Panc1 (cell line): ENCODE measurements around the gene SPATA24. TPM values are rescaled to one million over a fixed set of nuclear protein-coding genes. Genes with fewer than 3 reads are reported as not detected.
"Not testable (repeated sequence)": the region's sequence is repeated elsewhere in the genome, so short reads cannot be mapped to it uniquely, and the experiment has no call there.

Experiments used
- ATAC-seq: fragments of 200-7000 bp; cut with Tn5 transposase; 2 replicates; pipeline ENCODE4 v1.9.1; 2020; ENCODE audit warnings: mild to moderate bottlenecking, moderate library complexity
- BruUV-seq: library from RNA; stranded (reverse); fragments of 400-500 nt; replicated peaks from 2 replicates; lab custom pipeline; 2021; lab: Mats Ljungman, UMichigan
- CTCF ChIA-PET: fragments of 300-600 bp; sonication (Branson Sonifier 250); formaldehyde crosslinking; loops from one replicate; lab custom pipeline; 2022; ENCODE audit warnings: antibody characterized with exemption; lab: Charles Lee
- POLR2A ChIA-PET: fragments of 300-600 bp; sonication (Branson Sonifier 250); formaldehyde crosslinking; loops from one replicate; lab custom pipeline; 2022; ENCODE audit warnings: antibody characterized with exemption; lab: Charles Lee
- DNase-seq: peaks from one replicate; pipeline ENCODE4 v3.0.0-alpha.2; 2010; ENCODE audit warnings: low read depth, low spot score
- H3K27ac ChIP-seq: 2 replicates; pipeline ENCODE4 v1.5.1; 2011; ENCODE audit warnings: mild to moderate bottlenecking, low read length, inconsistent platforms
- H3K27me3 ChIP-seq: fragments of 200-500 bp; sonication (Bioruptor generic); 2 replicates; pipeline ENCODE4 v1.6.0; 2014; ENCODE audit warnings: low read length, inconsistent platforms; ENCODE audit not compliant: control insufficient read depth, insufficient read depth
- H3K36me3 ChIP-seq: fragments of 200-500 bp; sonication (Bioruptor generic); 2 replicates; pipeline ENCODE4 v1.5.1; 2014; ENCODE audit warnings: inconsistent platforms, mild to moderate bottlenecking, low read length, moderate library complexity; ENCODE audit not compliant: control insufficient read depth, insufficient read depth
- H3K4me1 ChIP-seq: 2 replicates; pipeline ENCODE4 v1.5.1; 2011; ENCODE audit warnings: inconsistent platforms, mild to moderate bottlenecking, low read length, moderate library complexity; ENCODE audit not compliant: control insufficient read depth, insufficient read depth
- H3K4me3 ChIP-seq, 2 experiments: 2 replicates each; pipeline ENCODE4 v1.5.1; 2011 to 2012; ENCODE audit warnings: low read depth in 2 of 2, low read length in 2 of 2, mild to moderate bottlenecking in 2 of 2, inconsistent platforms in 1 of 2, moderate library complexity in 1 of 2
- H3K9me3 ChIP-seq: fragments of 200-500 bp; sonication (Bioruptor generic); 2 replicates; pipeline ENCODE4 v1.5.1; 2014; ENCODE audit warnings: low read depth, mild to moderate bottlenecking, inconsistent platforms, low read length, moderate library complexity; ENCODE audit not compliant: control insufficient read depth, insufficient read depth
- POLR2AphosphoS5 ChIP-seq: IDR thresholded peaks from 2 replicates; pipeline ENCODE4 v1.6.1; 2012; ENCODE audit warnings: mild to moderate bottlenecking, low read depth, low read length, moderate library complexity
- SIN3A ChIP-seq: IDR thresholded peaks from 2 replicates; pipeline ENCODE4 v1.6.1; 2012; ENCODE audit warnings: low read depth, mild to moderate bottlenecking, low read length, moderate library complexity, borderline replicate concordance; ENCODE audit not compliant: insufficient read depth
- TCF7L2 ChIP-seq: IDR thresholded peaks from 2 replicates; pipeline ENCODE4 v1.6.1; 2011; ENCODE audit warnings: mild to moderate bottlenecking, low read depth, low read length, inconsistent platforms
- in situ Hi-C: cut with HindIII; loops from 2 replicates; pipeline ENCODE4 v1.10.0; 2016; ENCODE audit warnings: low sequenced_read_pairs, low pct_unique_long_range_greater_than_20kb
- intact Hi-C: fragments of 100-400 bp; cut with micrococcal nuclease; formaldehyde crosslinking; loops from one replicate; pipeline ENCODE4 v1.10.0; 2022; ENCODE audit not compliant: unreplicated experiment
- total RNA-seq: library from RNA; stranded (reverse); gene quantifications from one replicate; pipeline ENCODE4 v1.2.1, GENCODE V29; 2021; ENCODE audit not compliant: unreplicated experiment
- TF ChIP-seq, protein P1 (sequence below), 2 experiments: IDR thresholded peaks; 2 replicates each; pipeline ENCODE4 v1.6.1; 2011 to 2012; ENCODE audit warnings: low read depth in 2 of 2, control low read depth in 1 of 2, low read length in 1 of 2, mild to moderate bottlenecking in 1 of 2, moderate library complexity in 1 of 2; ENCODE audit not compliant: insufficient read depth in 1 of 2
- TF ChIP-seq, protein P2 (sequence below): fragments of 450-650 bp; IDR thresholded peaks from 2 replicates; pipeline ENCODE4 v1.5.1; 2017; ENCODE audit warnings: mild to moderate bottlenecking

The SPATA24 gene
- total RNA-seq, 1 experiment from 2014 or later = 5.5 TPM

DNA sequence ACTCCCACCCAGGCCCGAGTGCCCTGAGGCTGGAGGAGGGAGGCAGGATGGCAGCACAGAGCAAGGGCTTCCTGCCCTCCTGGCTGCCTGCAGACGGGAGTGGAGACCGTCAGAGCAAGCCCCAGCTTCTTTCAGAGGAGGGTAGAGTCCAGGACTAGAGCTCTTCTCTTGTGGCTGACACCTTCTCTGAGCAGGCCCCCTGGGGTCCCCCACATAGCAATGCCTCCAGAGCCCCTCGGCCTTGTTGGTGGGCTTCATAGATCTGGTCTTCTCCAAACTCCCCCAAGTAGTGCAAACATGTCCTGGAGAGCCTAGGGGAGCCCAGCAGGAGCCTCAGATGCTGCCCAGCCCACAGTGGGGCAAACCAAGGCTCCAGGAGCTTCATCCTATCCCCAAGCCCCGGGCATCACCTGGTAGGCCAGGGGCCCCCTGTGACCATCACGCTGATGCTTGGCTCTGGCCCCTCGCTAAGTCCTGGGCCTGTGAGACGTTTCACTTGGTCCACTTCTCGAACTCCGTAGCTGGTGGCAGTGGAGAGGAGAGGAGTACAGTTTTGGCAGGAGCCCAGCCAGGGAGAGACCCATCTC is 16.2 kb downstream of the SPATA24 start:
- no TSS peak for BruUV-seq
- Histone ChIP-seq H3K4me1 (peaks cover 15% of the 10 kb centered on the region), H3K27ac (no peak overlapping the region), H3K36me3 (peaks cover 2% of the 10 kb centered on the region; the same call in 1 of the 2 replicates), H3K9me3 (no peaks in the 10 kb centered on the region), H3K27me3 (no peaks in the 10 kb centered on the region), H3K4me3 (no peak overlapping the region)
- ChIA-PET POLR2A (interaction anchor here (0.5 to 0.7 kb wide), 2 partner anchors 31 to 115 kb away, joined by 5 read pairs; no protein-coding TSS in a partner anchor), CTCF (interaction anchor here (0.5 kb wide), 1 partner anchor 8 kb away, joined by 3 read pairs; no protein-coding TSS in a partner anchor)
- ATAC-seq (no peak), DNase-seq (no peak)
- in situ Hi-C loops (no loop called here), intact Hi-C loops (no loop called here)
- TF ChIP-seq, protein P1, sequence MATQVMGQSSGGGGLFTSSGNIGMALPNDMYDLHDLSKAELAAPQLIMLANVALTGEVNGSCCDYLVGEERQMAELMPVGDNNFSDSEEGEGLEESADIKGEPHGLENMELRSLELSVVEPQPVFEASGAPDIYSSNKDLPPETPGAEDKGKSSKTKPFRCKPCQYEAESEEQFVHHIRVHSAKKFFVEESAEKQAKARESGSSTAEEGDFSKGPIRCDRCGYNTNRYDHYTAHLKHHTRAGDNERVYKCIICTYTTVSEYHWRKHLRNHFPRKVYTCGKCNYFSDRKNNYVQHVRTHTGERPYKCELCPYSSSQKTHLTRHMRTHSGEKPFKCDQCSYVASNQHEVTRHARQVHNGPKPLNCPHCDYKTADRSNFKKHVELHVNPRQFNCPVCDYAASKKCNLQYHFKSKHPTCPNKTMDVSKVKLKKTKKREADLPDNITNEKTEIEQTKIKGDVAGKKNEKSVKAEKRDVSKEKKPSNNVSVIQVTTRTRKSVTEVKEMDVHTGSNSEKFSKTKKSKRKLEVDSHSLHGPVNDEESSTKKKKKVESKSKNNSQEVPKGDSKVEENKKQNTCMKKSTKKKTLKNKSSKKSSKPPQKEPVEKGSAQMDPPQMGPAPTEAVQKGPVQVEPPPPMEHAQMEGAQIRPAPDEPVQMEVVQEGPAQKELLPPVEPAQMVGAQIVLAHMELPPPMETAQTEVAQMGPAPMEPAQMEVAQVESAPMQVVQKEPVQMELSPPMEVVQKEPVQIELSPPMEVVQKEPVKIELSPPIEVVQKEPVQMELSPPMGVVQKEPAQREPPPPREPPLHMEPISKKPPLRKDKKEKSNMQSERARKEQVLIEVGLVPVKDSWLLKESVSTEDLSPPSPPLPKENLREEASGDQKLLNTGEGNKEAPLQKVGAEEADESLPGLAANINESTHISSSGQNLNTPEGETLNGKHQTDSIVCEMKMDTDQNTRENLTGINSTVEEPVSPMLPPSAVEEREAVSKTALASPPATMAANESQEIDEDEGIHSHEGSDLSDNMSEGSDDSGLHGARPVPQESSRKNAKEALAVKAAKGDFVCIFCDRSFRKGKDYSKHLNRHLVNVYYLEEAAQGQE (IDR thresholded peaks at IDR 0.05; ENCODE audit: insufficient read depth in 1 of 2, low read depth in 2 of 2, low read length in 1 of 2) = no peak
- TF ChIP-seq, protein P2, sequence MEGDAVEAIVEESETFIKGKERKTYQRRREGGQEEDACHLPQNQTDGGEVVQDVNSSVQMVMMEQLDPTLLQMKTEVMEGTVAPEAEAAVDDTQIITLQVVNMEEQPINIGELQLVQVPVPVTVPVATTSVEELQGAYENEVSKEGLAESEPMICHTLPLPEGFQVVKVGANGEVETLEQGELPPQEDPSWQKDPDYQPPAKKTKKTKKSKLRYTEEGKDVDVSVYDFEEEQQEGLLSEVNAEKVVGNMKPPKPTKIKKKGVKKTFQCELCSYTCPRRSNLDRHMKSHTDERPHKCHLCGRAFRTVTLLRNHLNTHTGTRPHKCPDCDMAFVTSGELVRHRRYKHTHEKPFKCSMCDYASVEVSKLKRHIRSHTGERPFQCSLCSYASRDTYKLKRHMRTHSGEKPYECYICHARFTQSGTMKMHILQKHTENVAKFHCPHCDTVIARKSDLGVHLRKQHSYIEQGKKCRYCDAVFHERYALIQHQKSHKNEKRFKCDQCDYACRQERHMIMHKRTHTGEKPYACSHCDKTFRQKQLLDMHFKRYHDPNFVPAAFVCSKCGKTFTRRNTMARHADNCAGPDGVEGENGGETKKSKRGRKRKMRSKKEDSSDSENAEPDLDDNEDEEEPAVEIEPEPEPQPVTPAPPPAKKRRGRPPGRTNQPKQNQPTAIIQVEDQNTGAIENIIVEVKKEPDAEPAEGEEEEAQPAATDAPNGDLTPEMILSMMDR = no peak
- TF ChIP-seq SIN3A (no peak), POLR2AphosphoS5 (no peak)

DNA sequence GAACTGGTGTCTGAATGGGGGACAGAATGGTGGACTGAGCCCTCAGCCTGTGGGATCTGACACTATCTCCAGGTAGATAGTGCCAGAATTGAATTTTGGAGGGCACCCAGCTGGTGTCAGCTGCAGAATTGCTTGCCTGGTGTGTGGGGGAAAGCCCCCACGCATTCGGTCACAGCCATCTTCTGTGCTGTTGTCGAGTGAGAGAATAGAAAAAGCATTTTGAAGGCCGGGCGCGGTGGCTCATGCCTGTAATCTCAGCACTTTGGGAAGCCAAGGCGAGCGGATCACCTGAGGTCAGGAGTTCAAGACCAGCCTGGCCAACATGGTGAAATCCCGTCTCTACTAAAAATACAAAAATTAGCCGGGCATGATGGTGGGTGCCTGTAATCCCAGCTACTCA is 16.9 kb downstream of the SPATA24 start:
- BruUV-seq, DNase-seq, H3K27me3 ChIP-seq, H3K36me3 ChIP-seq, intact Hi-C loops, ATAC-seq, H3K27ac ChIP-seq, in situ Hi-C loops, CTCF ChIA-PET, H3K9me3 ChIP-seq, H3K4me3 ChIP-seq: not testable (repeated sequence)
- peaks cover 15% of the 10 kb centered on the region for H3K4me1 ChIP-seq
- POLR2A ChIA-PET = interaction anchor here (0.7 kb wide), 1 partner anchor 116 kb away, joined by 5 read pairs; no protein-coding TSS in a partner anchor

DNA sequence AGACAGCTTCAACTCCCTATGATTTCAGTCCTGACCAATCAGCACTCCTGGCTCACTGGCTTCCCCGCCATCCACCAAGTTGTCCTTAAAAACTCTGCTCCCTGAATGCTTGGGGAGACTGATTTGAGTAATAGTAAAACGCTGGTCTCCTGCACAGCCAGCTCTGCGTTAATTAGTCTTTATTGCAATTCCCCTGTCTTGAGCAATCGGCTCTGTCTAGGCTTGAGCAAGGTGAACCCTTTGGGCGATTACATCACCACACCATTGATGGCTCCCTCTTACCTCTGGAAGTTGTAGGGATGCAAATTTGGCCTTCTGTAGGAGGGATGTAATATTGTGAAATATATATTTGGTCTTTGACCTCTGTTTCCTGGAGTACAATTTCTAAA is 17.8 kb downstream of the SPATA24 start:
- CTCF ChIA-PET = no interaction called here
- intact Hi-C loops (no loop called here), in situ Hi-C loops (no loop called here)
- POLR2A ChIA-PET = no interaction called here
- no peaks in the 10 kb centered on the region for H3K36me3 ChIP-seq
- BruUV-seq = no TSS peak
- H3K9me3 ChIP-seq = no peaks in the 10 kb centered on the region
- no peak overlapping the region for H3K4me3 ChIP-seq
- H3K27me3 ChIP-seq = no peaks in the 10 kb centered on the region
- TF ChIP-seq, protein P2 = no peak
- TF ChIP-seq POLR2AphosphoS5 = no peak
- no peak for TF ChIP-seq TCF7L2
- no peak for TF ChIP-seq SIN3A
- DNase-seq = no peak
- H3K4me1 ChIP-seq = peaks cover 6% of the 10 kb centered on the region
- no peak for ATAC-seq
- H3K27ac ChIP-seq = no peak overlapping the region
